Measurements from ENCODE around the gene WDR45B. TPM values are rescaled to one million over a fixed set of nuclear protein-coding genes. Genes with fewer than 3 reads are reported as not detected.

Gene WDR45B
- total RNA-seq, 1 experiment from 2014 or later, result 132 TPM

DNA sequence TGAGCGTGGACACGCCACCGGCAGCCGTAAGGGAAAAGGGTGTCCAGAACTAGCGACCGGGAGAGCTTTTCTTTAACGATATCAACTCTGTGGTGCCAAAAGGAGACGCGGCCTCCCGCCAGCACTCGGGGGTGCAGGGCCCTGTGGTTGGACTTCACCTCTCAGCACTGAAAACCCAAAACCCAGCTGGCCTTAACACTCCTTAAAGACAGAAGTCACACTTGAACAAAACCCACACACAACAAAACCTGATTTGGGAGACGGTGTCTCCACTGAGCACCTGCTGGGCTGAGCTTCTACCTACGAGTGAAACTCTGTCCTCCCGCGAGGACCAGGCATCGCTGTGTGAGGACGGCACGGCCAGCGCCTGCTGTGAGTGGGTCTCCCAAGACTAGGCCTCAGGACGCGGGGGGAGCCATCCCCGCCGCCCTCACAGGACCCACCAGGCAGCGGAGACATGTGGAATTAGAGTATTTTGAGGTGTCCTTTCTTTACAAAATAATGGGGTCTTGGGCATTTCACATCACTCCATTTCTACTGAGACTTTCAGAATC is 46.7 kb downstream of the WDR45B start:
- Histone ChIP-seq H3K27me3 (ENCODE audit: control insufficient read depth, insufficient read depth, low read length) (no peaks in the 10 kb centered on the region), H3K27ac (ENCODE audit: low read length) (no peak overlapping the region), H3K4me3 (ENCODE audit: low read depth in 2 of 2, low read length in 2 of 2) (no peak overlapping the region), H3K9me3 (ENCODE audit: control insufficient read depth, insufficient read depth, low read depth, low read length) (no peaks in the 10 kb centered on the region), H3K36me3 (ENCODE audit: control insufficient read depth, insufficient read depth, low read length) (peaks cover 18% of the 10 kb centered on the region), H3K4me1 (ENCODE audit: control insufficient read depth, insufficient read depth, low read length) (no peaks in the 10 kb centered on the region)
- CTCF ChIA-PET, result no interaction called here
- in situ Hi-C loops (cut with HindIII; ENCODE audit: low pct_unique_long_range_greater_than_20kb, low sequenced_read_pairs), result no loop called here
- ATAC-seq, result no peak
- intact Hi-C loops (cut with micrococcal nuclease; ENCODE audit: unreplicated experiment), result no loop called here
- TSS peak; percentile 76 for BruUV-seq (replicated peaks)
- no peak for DNase-seq (ENCODE audit: low read depth, low spot score)
- POLR2A ChIA-PET, result no interaction called here
- no peak for TF ChIP-seq CTCF (IDR thresholded peaks at IDR 0.05)
- TF ChIP-seq POLR2AphosphoS5 (IDR thresholded peaks at IDR 0.05; ENCODE audit: low read depth, low read length), result no peak; the same call in 1 of the 2 replicates
- no peak for TF ChIP-seq REST (IDR thresholded peaks at IDR 0.05; ENCODE audit: insufficient read depth in 1 of 2, low read depth in 2 of 2, low read length in 1 of 2)
- TF ChIP-seq TCF7L2 (IDR thresholded peaks at IDR 0.05; ENCODE audit: low read depth, low read length), result no peak
- TF ChIP-seq SIN3A (IDR thresholded peaks at IDR 0.05; ENCODE audit: borderline replicate concordance, insufficient read depth, low read depth, low read length), result no peak

DNA sequence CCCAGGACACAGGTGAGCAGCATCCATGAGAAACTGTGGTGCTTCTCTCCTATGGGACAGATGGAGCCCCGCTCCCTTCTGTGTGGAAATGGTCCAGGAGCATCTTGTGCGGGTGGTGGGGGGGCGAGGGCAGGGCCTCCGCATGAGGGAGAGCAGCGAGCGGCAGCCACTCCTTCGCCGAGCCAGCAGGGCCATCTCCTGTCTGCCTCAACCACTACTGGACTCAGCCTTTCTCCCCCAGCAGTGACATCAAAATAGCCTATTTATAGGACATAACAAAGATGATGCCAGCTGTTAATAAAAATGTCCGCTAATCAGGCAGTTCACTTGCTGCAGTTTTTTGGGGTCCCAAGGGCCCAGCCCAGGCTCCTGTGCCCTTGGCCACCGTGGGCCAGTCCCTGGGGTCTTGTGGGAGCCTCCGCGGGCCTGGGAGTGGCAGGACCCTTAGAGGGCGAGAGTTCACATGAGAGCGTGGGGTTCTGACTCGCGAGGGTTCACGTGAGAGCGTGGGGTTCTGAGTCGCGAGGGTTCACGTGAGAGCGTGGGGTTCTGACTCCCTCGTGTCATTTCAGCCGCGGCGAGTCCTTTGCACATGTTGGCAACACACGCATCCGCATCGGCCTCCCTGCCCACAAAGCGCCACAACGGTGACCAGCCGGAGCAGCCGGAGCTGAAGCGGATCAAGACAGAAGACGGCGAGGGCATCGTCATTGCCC is 47.4 kb downstream of the WDR45B start:
- ChIA-PET POLR2A (no interaction called here), CTCF (no interaction called here)
- DNase-seq (ENCODE audit: low read depth, low spot score), result no peak
- Histone ChIP-seq H3K27ac (ENCODE audit: low read length) (no peak overlapping the region), H3K4me3 (ENCODE audit: low read depth in 2 of 2, low read length in 2 of 2) (no peak overlapping the region), H3K36me3 (ENCODE audit: control insufficient read depth, insufficient read depth, low read length) (peaks cover 15% of the 10 kb centered on the region), H3K9me3 (ENCODE audit: control insufficient read depth, insufficient read depth, low read depth, low read length) (no peaks in the 10 kb centered on the region), H3K4me1 (ENCODE audit: control insufficient read depth, insufficient read depth, low read length) (no peaks in the 10 kb centered on the region), H3K27me3 (ENCODE audit: control insufficient read depth, insufficient read depth, low read length) (no peaks in the 10 kb centered on the region)
- BruUV-seq (replicated peaks), result no TSS peak
- in situ Hi-C loops (cut with HindIII; ENCODE audit: low pct_unique_long_range_greater_than_20kb, low sequenced_read_pairs), result no loop called here
- ATAC-seq, result no peak
- intact Hi-C loops (cut with micrococcal nuclease; ENCODE audit: unreplicated experiment), result no loop called here
- TF ChIP-seq TCF7L2 (IDR thresholded peaks at IDR 0.05; ENCODE audit: low read depth, low read length) (no peak), SIN3A (IDR thresholded peaks at IDR 0.05; ENCODE audit: borderline replicate concordance, insufficient read depth, low read depth, low read length) (no peak), POLR2AphosphoS5 (IDR thresholded peaks at IDR 0.05; ENCODE audit: low read depth, low read length) (no peak), REST (IDR thresholded peaks at IDR 0.05; ENCODE audit: insufficient read depth in 1 of 2, low read depth in 2 of 2, low read length in 1 of 2) (no peak), CTCF (IDR thresholded peaks at IDR 0.05) (no peak)
